Neural cell (in vitro differentiated cells): Measurements from ENCODE around the gene CROCC2. TPM values are rescaled to one million over a fixed set of nuclear protein-coding genes. Genes with fewer than 3 reads are reported as not detected.

Experiments used
- H2AFZ ChIP-seq: fragments of 200-600, 300-800 bp; sonication (generic), shearing (Covaris generic); 2 replicates; pipeline ENCODE4 v1.6.0; 2014; ENCODE audit warnings: low read depth, mild to moderate bottlenecking, antibody characterized with exemption, low read length, moderate library complexity
- H3F3A ChIP-seq: fragments of 200-600 bp; shearing (Covaris generic); 2 replicates; pipeline ENCODE4 v1.6.1; 2016; ENCODE audit warnings: mild to moderate bottlenecking, moderate library complexity, mixed read lengths, antibody characterized with exemption, low read length; ENCODE audit not compliant: insufficient read depth, poor library complexity, severe bottlenecking
- H3K27ac ChIP-seq: fragments of 200-600, 300-800 bp; sonication (generic), shearing (Covaris generic); 2 replicates; pipeline ENCODE4 v1.5.1; 2014; ENCODE audit warnings: mild to moderate bottlenecking, low read length, moderate library complexity
- H3K27me3 ChIP-seq: fragments of 300-800, 200-600 bp; sonication (generic), shearing (Covaris generic); 2 replicates; pipeline ENCODE4 v1.6.0; 2014; ENCODE audit warnings: mild to moderate bottlenecking, low read depth, low read length, moderate library complexity; ENCODE audit not compliant: insufficient read depth
- H3K36me3 ChIP-seq: fragments of 300-800, 200-600 bp; sonication (generic), shearing (Covaris generic); 2 replicates; pipeline ENCODE4 v1.5.1; 2014; ENCODE audit warnings: mild to moderate bottlenecking, antibody characterized with exemption, low read length, moderate library complexity; ENCODE audit not compliant: insufficient read depth
- H3K4me2 ChIP-seq: fragments of 300-800, 200-600 bp; sonication (generic), shearing (Covaris generic); 2 replicates; pipeline ENCODE4 v1.6.0; 2014; ENCODE audit warnings: mild to moderate bottlenecking, low read length
- H3K4me3 ChIP-seq: fragments of 300-800, 200-600 bp; sonication (generic), shearing (Covaris generic); 2 replicates; pipeline ENCODE4 v1.5.1; 2014; ENCODE audit warnings: mild to moderate bottlenecking, low read length, moderate library complexity
- H3K79me2 ChIP-seq: fragments of 200-600 bp; shearing (Covaris generic); replicated peaks from 2 replicates; pipeline ENCODE4 v1.6.0; 2014; ENCODE audit warnings: mild to moderate bottlenecking, low read length, moderate library complexity; ENCODE audit not compliant: insufficient read depth
- H3K9ac ChIP-seq: fragments of 300-800, 200-600 bp; sonication (generic), shearing (Covaris generic); 2 replicates; pipeline ENCODE4 v1.6.1; 2016; ENCODE audit warnings: mild to moderate bottlenecking, low read length, mixed read lengths
- H3K9me2 ChIP-seq: fragments of 200-600 bp; shearing (Covaris generic); 2 replicates; pipeline ENCODE4 v1.6.1; 2016; ENCODE audit warnings: mild to moderate bottlenecking, low read length, mixed read lengths; ENCODE audit not compliant: insufficient read depth
- H3K9me3 ChIP-seq: fragments of 200-600, 300-800 bp; sonication (generic), shearing (Covaris generic); 2 replicates; pipeline ENCODE4 v1.6.1; 2016; ENCODE audit warnings: mild to moderate bottlenecking, mixed run types, low read length, moderate library complexity, mixed read lengths
- H4K20me1 ChIP-seq: fragments of 200-600 bp; shearing (Covaris generic); 2 replicates; pipeline ENCODE4 v1.6.1; 2016; ENCODE audit warnings: mild to moderate bottlenecking, mixed run types; ENCODE audit not compliant: insufficient read depth
- CTCF ChIP-seq: fragments of 450-650 bp; IDR thresholded peaks from 2 replicates; pipeline ENCODE4 v1.5.1; 2014; ENCODE audit warnings: antibody characterized with exemption, mild to moderate bottlenecking, moderate library complexity; ENCODE audit not compliant: poor library complexity, severe bottlenecking
- EP300 ChIP-seq: fragments of 450-650 bp; conservative IDR thresholded peaks from 2 replicates; pipeline ENCODE4 v1.6.1; 2014; ENCODE audit warnings: antibody characterized with exemption, mild to moderate bottlenecking, moderate library complexity; ENCODE audit not compliant: poor library complexity, severe bottlenecking
- EZH2 ChIP-seq: fragments of 200-600, 300-800 bp; shearing (Covaris generic), sonication (generic); IDR thresholded peaks from 2 replicates; pipeline ENCODE4 v1.6.1; 2014; ENCODE audit warnings: antibody characterized with exemption, low read length, borderline replicate concordance, mild to moderate bottlenecking; ENCODE audit not compliant: insufficient read depth, poor library complexity, severe bottlenecking
- MXI1 ChIP-seq: fragments of 450-650 bp; conservative IDR thresholded peaks from 2 replicates; pipeline ENCODE4 v1.6.1; 2014; ENCODE audit warnings: antibody characterized with exemption, mild to moderate bottlenecking; ENCODE audit not compliant: poor library complexity, severe bottlenecking
- POLR2AphosphoS5 ChIP-seq: IDR thresholded peaks from 2 replicates; pipeline ENCODE4 v1.6.1; 2012
- RAD21 ChIP-seq: fragments of 450-650 bp; conservative IDR thresholded peaks from 2 replicates; pipeline ENCODE4 v1.6.1; 2014; ENCODE audit warnings: antibody characterized with exemption, mild to moderate bottlenecking, moderate library complexity
- REST ChIP-seq: IDR thresholded peaks from 2 replicates; pipeline ENCODE4 v1.6.1; 2012; ENCODE audit warnings: borderline replicate concordance
- SMC3 ChIP-seq: fragments of 450-650 bp; conservative IDR thresholded peaks from 2 replicates; pipeline ENCODE4 v1.6.1; 2014; ENCODE audit warnings: antibody characterized with exemption, mild to moderate bottlenecking, moderate library complexity; ENCODE audit not compliant: poor library complexity
- TAF1 ChIP-seq: IDR thresholded peaks from 2 replicates; pipeline ENCODE4 v1.6.1; 2012; ENCODE audit warnings: low read depth
- polyA plus RNA-seq: library from polyadenylated mRNA; depleted of rRNA; stranded (reverse); fragments of >200 nt; gene quantifications from 2 replicates; pipeline ENCODE4 v1.2.3, GENCODE V29; 2014

The CROCC2 gene
- polyA plus RNA-seq, 1 donor from 2014 or later: 0.09 TPM

- H3K4me2 ChIP-seq: no peak overlapping the region
- no peaks in the 10 kb centered on the region for H3K79me2 ChIP-seq
- no peak overlapping the region for H2AFZ ChIP-seq
- H3K27ac ChIP-seq: no peak overlapping the region
- H3K9ac ChIP-seq: no peak overlapping the region
- no peaks in the 10 kb centered on the region for H3K9me3 ChIP-seq
- no peaks in the 10 kb centered on the region for H3F3A ChIP-seq
- no peaks in the 10 kb centered on the region for H3K27me3 ChIP-seq
- no peaks in the 10 kb centered on the region for H3K36me3 ChIP-seq
- no peaks in the 10 kb centered on the region for H4K20me1 ChIP-seq
- TF ChIP-seq EZH2 (no peak), REST (no peak), SMC3 (no peak), RAD21 (no peak), EP300 (no peak), MXI1 (no peak), TAF1 (no peak)
- no peaks in the 10 kb centered on the region for H3K9me2 ChIP-seq
- H3K4me3 ChIP-seq: no peak overlapping the region
These were observed 39.9 kb downstream of the CROCC2 start for GRCh38 chr2:240946046-240946445.

GRCh38 chr2:240946654-240947053 is 40.5 kb downstream of the CROCC2 start:
- no peaks in the 10 kb centered on the region for H4K20me1 ChIP-seq
- H3K27ac ChIP-seq: no peak overlapping the region
- no peaks in the 10 kb centered on the region for H3K27me3 ChIP-seq
- H3K9ac ChIP-seq: no peak overlapping the region
- H3K4me2 ChIP-seq: no peak overlapping the region
- H3K79me2 ChIP-seq: no peaks in the 10 kb centered on the region
- no peak overlapping the region for H3K4me3 ChIP-seq
- no peaks in the 10 kb centered on the region for H3K9me2 ChIP-seq
- no peak overlapping the region for H2AFZ ChIP-seq
- H3F3A ChIP-seq: no peaks in the 10 kb centered on the region
- H3K9me3 ChIP-seq: no peaks in the 10 kb centered on the region
- TF ChIP-seq MXI1: no peak
- TF ChIP-seq SMC3: no peak
- TF ChIP-seq REST: no peak
- TF ChIP-seq EZH2: no peak
- no peak for TF ChIP-seq RAD21
- TF ChIP-seq EP300: no peak
- TF ChIP-seq POLR2AphosphoS5: no peak
- no peak for TF ChIP-seq TAF1
- TF ChIP-seq CTCF: no peak
- no peaks in the 10 kb centered on the region for H3K36me3 ChIP-seq
